Breast epithelium (tissue), 4 donors: ENCODE measurements around the gene CHST1. TPM values are rescaled to one million over a fixed set of nuclear protein-coding genes. Genes with fewer than 3 reads are reported as not detected.

Experiments used
- DNase-seq, 2 donors: peaks; one replicate each; pipeline ENCODE4 v3.0.0-alpha.2; 2019; ENCODE audit warnings: low spot score in 2 of 2
- H3K27ac ChIP-seq, 2 donors: fragments of 200-600 bp; sonication (generic) in 1 of 2; one replicate each; pipeline ENCODE4 v1.5.1; 2016 to 2019; ENCODE audit warnings: mild to moderate bottlenecking in 1 of 2
- H3K27me3 ChIP-seq, 2 donors: fragments of 200-600 bp; sonication (generic) in 1 of 2; one replicate each; pipeline versions ENCODE4 v1.5.1 to v1.6.0; 2017 to 2019; ENCODE audit warnings: control low read depth in 1 of 2, mild to moderate bottlenecking in 1 of 2
- H3K36me3 ChIP-seq: fragments of 200-600 bp; one replicate; pipeline ENCODE4 v1.5.1; 2019
- H3K4me1 ChIP-seq, 2 donors: fragments of 200-600 bp; sonication (generic); one replicate each; pipeline ENCODE4 v1.5.1; 2016 to 2019; ENCODE audit warnings: control low read depth in 1 of 2
- H3K4me3 ChIP-seq, 3 donors: fragments of 200-600 bp; sonication (generic); 1 replicate in 2 of 3; 2 replicates in 1 of 3; pipeline ENCODE4 v1.5.1; 2016 to 2019; ENCODE audit warnings: mild to moderate bottlenecking in 3 of 3, moderate library complexity in 2 of 3
- H3K9me3 ChIP-seq, 2 donors: fragments of 200-600 bp; sonication (generic) in 1 of 2; one replicate each; pipeline ENCODE4 v1.5.1; 2016 to 2019; ENCODE audit warnings: control low read depth in 1 of 2
- CTCF ChIP-seq, 3 donors: fragments of 450-650 bp; IDR thresholded peaks; one replicate each; pipeline ENCODE4 v1.5.1; 2016 to 2017; ENCODE audit warnings: antibody characterized with exemption in 3 of 3, mild to moderate bottlenecking in 3 of 3, moderate library complexity in 3 of 3
- POLR2A ChIP-seq: fragments of 450-650 bp; IDR thresholded peaks from one replicate; pipeline ENCODE4 v1.6.1; 2016; ENCODE audit warnings: antibody characterized with exemption, mild to moderate bottlenecking, moderate library complexity
- POLR2AphosphoS5 ChIP-seq, 3 donors: sonication (generic); formaldehyde crosslinking; IDR thresholded peaks; one replicate each; pipeline ENCODE4 v1.6.1; 2017; ENCODE audit warnings: antibody characterized with exemption in 3 of 3
- intact Hi-C: fragments of 100-400 bp; cut with DNase I; formaldehyde crosslinking; loops from one replicate; pipeline ENCODE4 v1.15.1; 2023; ENCODE audit warnings: low total_unique reads
- total RNA-seq, 3 donors: library from RNA; depleted of rRNA; stranded (reverse); fragments of >200 nt; gene quantifications; one replicate each; pipeline ENCODE4 v1.1.0, GENCODE V29; 2016

Gene CHST1
- total RNA-seq, 3 donors from 2014 or later = 1.8 to 3.6 (median 2.2) TPM

- no peaks in the 10 kb centered on the region for H3K36me3 ChIP-seq
- DNase-seq = no peak
- H3K4me3 ChIP-seq = no peak overlapping the region
- peaks cover 0 to 10% of the 10 kb centered on the region in 2 donors for H3K27me3 ChIP-seq
- no peak overlapping the region for H3K27ac ChIP-seq
- no peak for TF ChIP-seq POLR2A
- TF ChIP-seq CTCF (IDR thresholded peaks at IDR 0.05) = no peak
- TF ChIP-seq POLR2AphosphoS5 (IDR thresholded peaks at IDR 0.05) = no peak
- intact Hi-C loops = no loop called here
- H3K9me3 ChIP-seq = no peaks in the 10 kb centered on the region
- H3K4me1 ChIP-seq = no peaks in the 10 kb centered on the region
Measured at GRCh38 chr11:45606514-45607281, 58.7 kb downstream of the CHST1 start.

- no peak for DNase-seq
- H3K27me3 ChIP-seq = peaks cover 0 to 10% of the 10 kb centered on the region in 2 donors
Measured at GRCh38 chr11:45605051-45605450, 60.4 kb downstream of the CHST1 start.

DNA sequence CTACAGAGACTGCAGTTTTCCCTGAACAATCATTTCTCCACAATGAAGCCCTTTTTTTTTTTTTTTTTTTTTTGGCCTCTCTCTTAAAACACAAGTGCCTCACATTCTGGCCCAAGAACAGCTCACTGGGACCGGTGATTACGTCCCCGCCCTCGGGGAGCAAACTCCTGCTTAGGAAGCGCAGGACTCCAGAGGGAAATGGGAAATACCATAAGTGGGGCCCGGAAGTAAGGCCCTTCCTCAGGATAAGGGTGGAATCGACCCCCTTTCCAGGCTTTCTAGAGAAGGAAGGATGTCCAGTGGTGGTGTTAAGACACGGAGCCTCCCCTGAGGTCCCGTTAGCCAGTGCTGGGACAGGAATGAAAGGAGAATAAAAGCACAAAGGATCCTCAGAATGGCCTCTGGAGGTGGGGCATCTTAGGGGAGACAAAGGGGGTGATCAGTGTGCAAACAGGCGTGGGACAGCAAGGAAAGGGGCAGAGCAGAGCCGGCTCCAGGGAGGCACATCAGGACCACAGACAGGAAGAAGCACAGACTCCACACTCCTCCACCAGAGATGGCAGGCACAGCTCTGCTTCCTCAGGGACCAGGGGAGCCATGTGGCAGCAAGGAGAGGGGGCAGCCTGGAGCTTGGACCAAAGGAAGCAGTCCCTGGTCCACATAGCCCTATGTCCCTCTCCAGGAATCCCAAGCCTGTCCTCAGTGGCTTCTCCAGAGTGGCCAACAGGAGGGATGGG lies 61.3 kb downstream of the CHST1 start:
- Histone ChIP-seq H3K27me3 (peaks cover 0 to 10% of the 10 kb centered on the region in 2 donors), H3K9me3 (no peaks in the 10 kb centered on the region), H3K4me3 (no peak overlapping the region), H3K36me3 (no peaks in the 10 kb centered on the region), H3K4me1 (no peaks in the 10 kb centered on the region), H3K27ac (no peak overlapping the region)
- TF ChIP-seq POLR2A (no peak), POLR2AphosphoS5 (IDR thresholded peaks at IDR 0.05) (no peak), CTCF (IDR thresholded peaks at IDR 0.05) (no peak)
- intact Hi-C loops = no loop called here
- DNase-seq = no peak

More at GRCh38 chr11:45605051-45605450, 60.4 kb downstream of the CHST1 start:
- Histone ChIP-seq H3K4me3 (no peak overlapping the region), H3K4me1 (no peaks in the 10 kb centered on the region), H3K27ac (no peak overlapping the region), H3K36me3 (no peaks in the 10 kb centered on the region), H3K9me3 (no peaks in the 10 kb centered on the region)
- TF ChIP-seq POLR2A (no peak), POLR2AphosphoS5 (IDR thresholded peaks at IDR 0.05) (no peak), CTCF (IDR thresholded peaks at IDR 0.05) (no peak)
- intact Hi-C loops = no loop called here

DNA sequence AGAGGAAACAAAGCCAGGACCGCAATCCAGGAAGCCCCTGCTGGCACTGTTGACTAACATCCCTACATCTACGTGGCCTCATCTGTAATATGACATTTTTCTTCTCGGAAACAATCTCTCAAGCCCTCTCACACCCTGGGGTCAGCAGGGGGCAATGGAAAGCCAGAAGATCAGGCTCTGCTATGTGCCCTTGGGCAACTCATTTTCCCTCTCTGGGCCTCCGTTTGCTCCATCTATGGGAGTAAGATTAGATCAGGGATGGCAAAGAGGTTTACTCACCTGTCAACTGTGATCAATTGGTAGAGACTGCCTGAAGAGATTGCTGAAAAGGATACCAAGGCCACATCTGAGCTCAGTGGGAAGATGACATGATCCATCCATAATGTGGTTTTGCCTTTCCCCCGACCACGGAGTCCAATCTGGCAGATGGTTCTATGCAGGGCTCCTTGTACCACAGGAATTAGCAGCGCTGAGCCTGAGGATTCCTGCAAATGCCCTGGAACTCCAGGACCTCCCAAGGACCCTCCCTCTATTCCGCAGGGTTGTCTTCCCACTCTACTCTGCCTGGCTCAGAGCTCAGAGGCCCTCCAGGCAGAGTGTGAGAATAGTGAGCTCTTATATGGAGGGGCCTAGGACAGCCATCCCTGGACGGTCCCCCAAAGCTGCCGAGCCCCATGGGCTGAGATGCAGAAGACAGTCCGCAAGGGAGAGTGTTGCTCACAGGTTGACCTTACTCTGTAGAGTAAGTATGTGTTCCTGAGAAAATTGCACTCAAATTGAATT lies 66.1 kb downstream of the CHST1 start:
- DNase-seq = no peak
- peaks cover 0 to 3% of the 10 kb centered on the region in 2 donors for H3K27me3 ChIP-seq
- no peak for TF ChIP-seq CTCF (IDR thresholded peaks at IDR 0.05)
- no peak for TF ChIP-seq POLR2AphosphoS5 (IDR thresholded peaks at IDR 0.05)
- TF ChIP-seq POLR2A = no peak

More for the DNA sequence above, 66.1 kb downstream of the CHST1 start:
- Histone ChIP-seq H3K27ac (no peak overlapping the region), H3K9me3 (no peaks in the 10 kb centered on the region), H3K4me3 (no peak overlapping the region), H3K4me1 (no peaks in the 10 kb centered on the region), H3K36me3 (no peaks in the 10 kb centered on the region)
- intact Hi-C loops = loop anchor here (2.0 kb wide), 1 partner anchor 31 kb away; no protein-coding TSS in a partner anchor

Other genes with a start within 250 kb of the CHST1 start
- gene SLC35C1, start 139.5 kb upstream of the CHST1 start, total RNA-seq = 10 to 100 TPM; 18.1 to 49.1 (median 28.2) TPM
- 10 to 100 TPM; 44.2 to 54.1 (median 44.3) TPM for gene CRY2, start 181.9 kb upstream of the CHST1 start, total RNA-seq
- 1 to 10 TPM; 5.4 to 7.2 (median 5.9) TPM for gene MAPK8IP1, start 220.0 kb upstream of the CHST1 start, total RNA-seq
- 1 to 10 TPM in 1 of 3 donors, under 1 TPM in 2; 0.48 to 3.2 (median 0.98) TPM for gene FREY1, start 241.6 kb upstream of the CHST1 start, total RNA-seq